Natural killer cell (primary cell): Measurements from ENCODE around the gene CAMSAP2. TPM values are rescaled to one million over a fixed set of nuclear protein-coding genes. Genes with fewer than 3 reads are reported as not detected.

Experiments used
- ATAC-seq, 3 donors: fragments of 150-1000 bp in 2 of 3; fragments of 200-7000 bp in 1 of 3; cut with Tn5 transposase; 1 replicate in 1 of 3; 2 replicates in 2 of 3; pipeline ENCODE4 v1.10.0; 2021; ENCODE audit warnings: mild to moderate bottlenecking in 2 of 3, moderate library complexity in 2 of 3
- DNase-seq, 2 donors: peaks; one replicate each; pipeline versions ENCODE4 v3.0.0 to v3.0.0-alpha.2; 2013 to 2021; ENCODE audit warnings: mixed read lengths in 1 of 2
- H3K27ac ChIP-seq: one replicate; pipeline ENCODE4 v1.5.1; 2013; ENCODE audit warnings: mild to moderate bottlenecking, low read length
- H3K27me3 ChIP-seq: one replicate; pipeline ENCODE4 v1.6.1; 2013; ENCODE audit warnings: low read length; ENCODE audit not compliant: control insufficient read depth, insufficient read depth
- H3K36me3 ChIP-seq: one replicate; pipeline ENCODE4 v1.6.1; 2013; ENCODE audit warnings: low read length; ENCODE audit not compliant: control insufficient read depth, insufficient read depth
- H3K4me1 ChIP-seq: one replicate; pipeline ENCODE4 v1.6.1; 2013; ENCODE audit warnings: low read length; ENCODE audit not compliant: control insufficient read depth, insufficient read depth
- H3K4me3 ChIP-seq: one replicate; pipeline ENCODE4 v1.5.1; 2013; ENCODE audit warnings: low read length
- H3K9me3 ChIP-seq: one replicate; pipeline ENCODE4 v1.6.1; 2013; ENCODE audit warnings: low read length; ENCODE audit not compliant: control insufficient read depth, insufficient read depth
- H3K27ac Mint-ChIP-seq, 2 donors: one replicate each; pipeline ENCODE4 v1.8.0; 2022; ENCODE audit warnings: mild to moderate bottlenecking in 2 of 2, mixed read lengths in 2 of 2, moderate library complexity in 1 of 2
- H3K27me3 Mint-ChIP-seq, 2 donors: one replicate each; pipeline ENCODE4 v1.8.0; 2022; ENCODE audit warnings: low read depth in 2 of 2, mixed read lengths in 2 of 2
- H3K36me3 Mint-ChIP-seq: one replicate; pipeline ENCODE4 v1.8.0; 2022; ENCODE audit warnings: mixed read lengths
- H3K4me1 Mint-ChIP-seq, 2 donors: one replicate each; pipeline ENCODE4 v1.8.0; 2022; ENCODE audit warnings: mixed read lengths in 2 of 2
- H3K4me3 Mint-ChIP-seq: one replicate; pipeline ENCODE4 v1.8.0; 2022; ENCODE audit warnings: mild to moderate bottlenecking, moderate library complexity, mixed read lengths
- H3K9me3 Mint-ChIP-seq, 2 donors: one replicate each; pipeline ENCODE4 v1.8.0; 2022; ENCODE audit warnings: mixed read lengths in 2 of 2
- WGBS: methylation state at CpG from one replicate; pipeline ENCODE4 v1.1.7; 2013; ENCODE audit warnings: missing lambda C conversion rate; ENCODE audit not compliant: insufficient coverage; 5-methylcytosine and 5-hydroxymethylcytosine counted together
- intact Hi-C: fragments of 100-400 bp; cut with micrococcal nuclease; formaldehyde crosslinking; loops from one replicate; pipeline ENCODE4 v1.14.2; 2022
- total RNA-seq, 4 donors: library from RNA; stranded (reverse); fragments of 120-200 nt in 1 of 4; gene quantifications; one replicate each; pipeline versions ENCODE4 v1.2.3 to v1.2.4, GENCODE V29; 2013 to 2022
- TF ChIP-seq, protein P1 (sequence below): fragments of 200-600 bp; IDR thresholded peaks from one replicate; pipeline ENCODE4 v1.8.0; 2022; ENCODE audit warnings: antibody characterized with exemption

CAMSAP2 gene
- total RNA-seq, 3 donors from 2014 or later (not counting 1 experiment from before 2014, with no cell fraction given): 0.25 to 0.89 (median 0.50) TPM

GRCh38 chr1:200780545-200781369 is 42.1 kb downstream of the CAMSAP2 start:
- Histone ChIP-seq H3K4me3 (no peak overlapping the region), H3K36me3 (no peaks in the 10 kb centered on the region), H3K9me3 (no peaks in the 10 kb centered on the region), H3K27ac (no peak overlapping the region), H3K27me3 (no peaks in the 10 kb centered on the region), H3K4me1 (no peaks in the 10 kb centered on the region)
- ATAC-seq: no peak
- DNase-seq: no peak
- intact Hi-C loops: no loop called here
- Mint-ChIP-seq H3K9me3 (no peaks in the 10 kb centered on the region), H3K27me3 (peaks cover 0 to 4% of the 10 kb centered on the region in 2 donors), H3K27ac (no peak overlapping the region), H3K36me3 (no peaks in the 10 kb centered on the region), H3K4me3 (no peak overlapping the region), H3K4me1 (no peaks in the 10 kb centered on the region)
- 68% methylated on average over 4 of the region's 5 CpGs for WGBS
- TF ChIP-seq, protein P1, sequence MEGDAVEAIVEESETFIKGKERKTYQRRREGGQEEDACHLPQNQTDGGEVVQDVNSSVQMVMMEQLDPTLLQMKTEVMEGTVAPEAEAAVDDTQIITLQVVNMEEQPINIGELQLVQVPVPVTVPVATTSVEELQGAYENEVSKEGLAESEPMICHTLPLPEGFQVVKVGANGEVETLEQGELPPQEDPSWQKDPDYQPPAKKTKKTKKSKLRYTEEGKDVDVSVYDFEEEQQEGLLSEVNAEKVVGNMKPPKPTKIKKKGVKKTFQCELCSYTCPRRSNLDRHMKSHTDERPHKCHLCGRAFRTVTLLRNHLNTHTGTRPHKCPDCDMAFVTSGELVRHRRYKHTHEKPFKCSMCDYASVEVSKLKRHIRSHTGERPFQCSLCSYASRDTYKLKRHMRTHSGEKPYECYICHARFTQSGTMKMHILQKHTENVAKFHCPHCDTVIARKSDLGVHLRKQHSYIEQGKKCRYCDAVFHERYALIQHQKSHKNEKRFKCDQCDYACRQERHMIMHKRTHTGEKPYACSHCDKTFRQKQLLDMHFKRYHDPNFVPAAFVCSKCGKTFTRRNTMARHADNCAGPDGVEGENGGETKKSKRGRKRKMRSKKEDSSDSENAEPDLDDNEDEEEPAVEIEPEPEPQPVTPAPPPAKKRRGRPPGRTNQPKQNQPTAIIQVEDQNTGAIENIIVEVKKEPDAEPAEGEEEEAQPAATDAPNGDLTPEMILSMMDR: no peak

GRCh38 chr1:200783926-200784325 is 45.2 kb downstream of the CAMSAP2 start:
- intact Hi-C loops: no loop called here
- peaks cover 2 to 6% of the 10 kb centered on the region in 2 donors for H3K27me3 Mint-ChIP-seq
- Histone ChIP-seq H3K4me1 (no peaks in the 10 kb centered on the region), H3K4me3 (no peak overlapping the region), H3K27ac (no peak overlapping the region), H3K27me3 (no peaks in the 10 kb centered on the region), H3K9me3 (no peaks in the 10 kb centered on the region), H3K36me3 (no peaks in the 10 kb centered on the region)
- ATAC-seq (no peak), DNase-seq (no peak)
- TF ChIP-seq, protein P1: no peak
- H3K4me1 Mint-ChIP-seq: no peaks in the 10 kb centered on the region
- no peak overlapping the region for H3K27ac Mint-ChIP-seq
- no peaks in the 10 kb centered on the region for H3K36me3 Mint-ChIP-seq
- H3K9me3 Mint-ChIP-seq: no peaks in the 10 kb centered on the region
- WGBS: 100% methylated on average over 2 of the region's 6 CpGs
- H3K4me3 Mint-ChIP-seq: no peak overlapping the region

DNA sequence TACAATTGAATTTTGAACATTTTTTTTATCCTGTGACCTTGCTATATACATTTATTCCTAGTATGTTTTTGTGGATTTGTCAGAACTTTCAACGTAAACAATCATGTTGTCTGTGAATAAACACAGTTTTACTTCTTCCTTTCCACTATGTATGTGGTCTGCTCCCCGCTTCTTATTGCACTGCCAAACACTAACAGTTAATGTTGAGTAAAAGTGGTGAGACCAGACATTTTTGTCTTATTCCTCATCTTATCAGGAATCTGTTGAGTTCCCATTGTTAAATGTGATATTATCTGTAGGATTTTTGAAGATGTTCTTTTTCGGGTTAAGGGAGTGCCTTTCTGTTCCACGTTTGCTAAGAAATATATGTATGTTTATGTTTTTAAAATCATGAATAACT is 45.9 kb downstream of the CAMSAP2 start:
- peaks cover 6 to 8% of the 10 kb centered on the region in 2 donors for H3K27me3 Mint-ChIP-seq
- no peak overlapping the region for H3K27ac Mint-ChIP-seq
- Histone ChIP-seq H3K9me3 (no peaks in the 10 kb centered on the region), H3K27ac (no peak overlapping the region), H3K4me1 (no peaks in the 10 kb centered on the region), H3K4me3 (no peak overlapping the region), H3K27me3 (no peaks in the 10 kb centered on the region), H3K36me3 (no peaks in the 10 kb centered on the region)
- no peaks in the 10 kb centered on the region for H3K36me3 Mint-ChIP-seq
- 100% methylated on average over 2 of the region's 4 CpGs for WGBS
- H3K9me3 Mint-ChIP-seq: no peaks in the 10 kb centered on the region
- no peaks in the 10 kb centered on the region for H3K4me1 Mint-ChIP-seq
- H3K4me3 Mint-ChIP-seq: no peak overlapping the region
- TF ChIP-seq, protein P1: no peak
- ATAC-seq (no peak), DNase-seq (no peak)
- intact Hi-C loops: no loop called here
